ENCODE measurements around the gene ZFYVE16. TPM values are rescaled to one million over a fixed set of nuclear protein-coding genes. Genes with fewer than 3 reads are reported as not detected.

Gene ZFYVE16
- total and polyA plus RNA-seq, 2 donors from 2014 or later = 10.2 to 39.4 TPM

GRCh38 chr5:80480354-80480753, 72.5 kb downstream of the ZFYVE16 start:
- Histone ChIP-seq H3K4me1 (ENCODE audit: control insufficient read depth in 2 of 3, insufficient read depth in 2 of 3, low read depth in 1 of 3, low read length in 3 of 3) (no peaks in the 10 kb centered on the region), H3K27me3 (ENCODE audit: control insufficient read depth, insufficient read depth, low read length) (no peaks in the 10 kb centered on the region), H3K9me3 (ENCODE audit: control insufficient read depth in 2 of 3, insufficient read depth in 1 of 3, low read length in 3 of 3) (peaks cover 1 to 4% (median 2%) of the 10 kb centered on the region in 3 donors), H3K36me3 (ENCODE audit: control insufficient read depth in 2 of 3, insufficient read depth in 3 of 3, low read length in 3 of 3) (peaks cover 0 to 8% (median under 1%) of the 10 kb centered on the region in 3 donors), H3K9ac (ENCODE audit: low read length in 3 of 3) (no peak overlapping the region), H3K27ac (ENCODE audit: low read depth in 2 of 2, low read length in 2 of 2) (no peak overlapping the region), H3K4me3 (ENCODE audit: low read length in 3 of 3) (no peak overlapping the region)
- FAIRE-seq (no peak), DNase-seq (no peak)
- TF ChIP-seq CTCF (IDR thresholded peaks at IDR 0.05; ENCODE audit: borderline replicate concordance, extremely low read depth, insufficient read depth) = no peak
- intact Hi-C loops (cut with DNase I) = no loop called here

GRCh38 chr5:80481019-80481893, 73.4 kb downstream of the ZFYVE16 start:
- no peaks in the 10 kb centered on the region for H3K27me3 ChIP-seq (ENCODE audit: control insufficient read depth, insufficient read depth, low read length)
- H3K4me1 ChIP-seq (ENCODE audit: control insufficient read depth in 2 of 3, insufficient read depth in 2 of 3, low read depth in 1 of 3, low read length in 3 of 3) = no peaks in the 10 kb centered on the region
- H3K27ac ChIP-seq (ENCODE audit: low read depth in 2 of 2, low read length in 2 of 2) = no peak overlapping the region
- FAIRE-seq (no peak), DNase-seq (no peak)
- H3K9me3 ChIP-seq (ENCODE audit: control insufficient read depth in 2 of 3, insufficient read depth in 1 of 3, low read length in 3 of 3) = peaks cover 1 to 4% (median 2%) of the 10 kb centered on the region in 3 donors
- no peak overlapping the region for H3K9ac ChIP-seq (ENCODE audit: low read length in 3 of 3)
- peaks cover 0 to 8% (median 0%) of the 10 kb centered on the region in 3 donors for H3K36me3 ChIP-seq (ENCODE audit: control insufficient read depth in 2 of 3, insufficient read depth in 3 of 3, low read length in 3 of 3)
- no peak overlapping the region for H3K4me3 ChIP-seq (ENCODE audit: low read length in 3 of 3)
- peak; percentile 59 for TF ChIP-seq CTCF (IDR thresholded peaks at IDR 0.05; ENCODE audit: borderline replicate concordance, extremely low read depth, insufficient read depth)
- intact Hi-C loops (cut with DNase I) = no loop called here

- FAIRE-seq (no peak), DNase-seq (no peak)
- H3K9ac ChIP-seq (ENCODE audit: low read length in 3 of 3) = no peak overlapping the region
- no peaks in the 10 kb centered on the region for H3K4me1 ChIP-seq (ENCODE audit: control insufficient read depth in 2 of 3, insufficient read depth in 2 of 3, low read depth in 1 of 3, low read length in 3 of 3)
- H3K36me3 ChIP-seq (ENCODE audit: control insufficient read depth in 2 of 3, insufficient read depth in 3 of 3, low read length in 3 of 3) = peaks cover 0 to 5% (median 0%) of the 10 kb centered on the region in 3 donors
- no peak overlapping the region for H3K4me3 ChIP-seq (ENCODE audit: low read length in 3 of 3)
- no peaks in the 10 kb centered on the region for H3K27me3 ChIP-seq (ENCODE audit: control insufficient read depth, insufficient read depth, low read length)
- no peak overlapping the region for H3K27ac ChIP-seq (ENCODE audit: low read depth in 2 of 2, low read length in 2 of 2)
- intact Hi-C loops (cut with DNase I) = no loop called here
- TF ChIP-seq CTCF (IDR thresholded peaks at IDR 0.05; ENCODE audit: borderline replicate concordance, extremely low read depth, insufficient read depth) = no peak
- H3K9me3 ChIP-seq (ENCODE audit: control insufficient read depth in 2 of 3, insufficient read depth in 1 of 3, low read length in 3 of 3) = peaks cover 1 to 4% (median 2%) of the 10 kb centered on the region in 3 donors
Observed at GRCh38 chr5:80482578-80482977, 74.7 kb downstream of the ZFYVE16 start.

All from kidney (tissue), 14 donors.